Type B pancreatic cell (in vitro differentiated cells): Measurements from ENCODE around the gene TLE1. TPM values are rescaled to one million over a fixed set of nuclear protein-coding genes. Genes with fewer than 3 reads are reported as not detected.

Experiments
- DNase-seq: peaks from one replicate; pipeline ENCODE4 v3.0.0; 2021; ENCODE audit warnings: mixed read lengths; ENCODE audit not compliant: unreplicated experiment; ENCODE audit errors: extremely low spot score
- H3K27ac Mint-ChIP-seq: 2 replicates; pipeline ENCODE4 v1.8.0; 2021; ENCODE audit warnings: mild to moderate bottlenecking, mixed read lengths
- H3K27me3 Mint-ChIP-seq: 2 replicates; pipeline ENCODE4 v1.8.0; 2021; ENCODE audit warnings: mixed read lengths
- H3K36me3 Mint-ChIP-seq: 2 replicates; pipeline ENCODE4 v1.8.0; 2021; ENCODE audit warnings: mixed read lengths
- H3K4me1 Mint-ChIP-seq: one replicate; pipeline ENCODE4 v1.8.0; 2021; ENCODE audit warnings: mixed read lengths; ENCODE audit not compliant: unreplicated experiment
- H3K4me3 Mint-ChIP-seq: 2 replicates; pipeline ENCODE4 v1.8.0; 2021; ENCODE audit warnings: mild to moderate bottlenecking, mixed read lengths
- H3K9me3 Mint-ChIP-seq: 2 replicates; pipeline ENCODE4 v1.8.0; 2021; ENCODE audit warnings: mixed read lengths
- total RNA-seq: library from RNA; stranded (reverse); gene quantifications from 2 replicates; pipeline ENCODE4 v1.2.1, GENCODE V29; 2021; ENCODE audit warnings: low replicate concordance
- TF ChIP-seq, protein P1 (sequence below): fragments of 200-600 bp; sonication (generic); conservative IDR thresholded peaks from 2 replicates; pipeline ENCODE4 v1.5.0; 2021; ENCODE audit warnings: antibody characterized with exemption, mild to moderate bottlenecking

Gene TLE1
- total RNA-seq, 1 donor from 2014 or later: 99.6 TPM

DNA sequence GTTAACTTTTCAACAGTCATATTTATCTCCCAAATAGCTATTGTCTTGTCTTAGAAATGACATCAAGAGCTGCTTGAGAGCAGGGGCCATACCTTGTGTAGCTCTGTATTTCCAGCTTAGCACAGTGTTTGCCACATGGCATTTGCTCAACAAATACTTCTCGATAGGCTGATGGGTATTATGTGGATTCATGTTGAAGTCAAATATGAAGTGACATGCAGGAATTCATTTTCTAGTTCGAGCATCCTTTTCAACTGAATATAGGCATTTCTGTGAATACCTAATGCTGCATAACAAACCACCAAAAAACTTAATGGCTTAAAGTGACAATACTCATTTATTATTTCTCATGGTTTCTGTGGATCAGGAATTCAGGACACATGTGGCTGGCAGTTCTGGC is 125.6 kb downstream of the TLE1 start:
- Mint-ChIP-seq H3K36me3 (peaks cover 2% of the 10 kb centered on the region), H3K27ac (no peak overlapping the region), H3K4me1 (peaks cover 22% of the 10 kb centered on the region), H3K4me3 (no peak overlapping the region), H3K27me3 (peaks cover 29% of the 10 kb centered on the region), H3K9me3 (peaks cover 6% of the 10 kb centered on the region)
- TF ChIP-seq, protein P1, sequence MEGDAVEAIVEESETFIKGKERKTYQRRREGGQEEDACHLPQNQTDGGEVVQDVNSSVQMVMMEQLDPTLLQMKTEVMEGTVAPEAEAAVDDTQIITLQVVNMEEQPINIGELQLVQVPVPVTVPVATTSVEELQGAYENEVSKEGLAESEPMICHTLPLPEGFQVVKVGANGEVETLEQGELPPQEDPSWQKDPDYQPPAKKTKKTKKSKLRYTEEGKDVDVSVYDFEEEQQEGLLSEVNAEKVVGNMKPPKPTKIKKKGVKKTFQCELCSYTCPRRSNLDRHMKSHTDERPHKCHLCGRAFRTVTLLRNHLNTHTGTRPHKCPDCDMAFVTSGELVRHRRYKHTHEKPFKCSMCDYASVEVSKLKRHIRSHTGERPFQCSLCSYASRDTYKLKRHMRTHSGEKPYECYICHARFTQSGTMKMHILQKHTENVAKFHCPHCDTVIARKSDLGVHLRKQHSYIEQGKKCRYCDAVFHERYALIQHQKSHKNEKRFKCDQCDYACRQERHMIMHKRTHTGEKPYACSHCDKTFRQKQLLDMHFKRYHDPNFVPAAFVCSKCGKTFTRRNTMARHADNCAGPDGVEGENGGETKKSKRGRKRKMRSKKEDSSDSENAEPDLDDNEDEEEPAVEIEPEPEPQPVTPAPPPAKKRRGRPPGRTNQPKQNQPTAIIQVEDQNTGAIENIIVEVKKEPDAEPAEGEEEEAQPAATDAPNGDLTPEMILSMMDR: no peak
- no peak for DNase-seq

DNA sequence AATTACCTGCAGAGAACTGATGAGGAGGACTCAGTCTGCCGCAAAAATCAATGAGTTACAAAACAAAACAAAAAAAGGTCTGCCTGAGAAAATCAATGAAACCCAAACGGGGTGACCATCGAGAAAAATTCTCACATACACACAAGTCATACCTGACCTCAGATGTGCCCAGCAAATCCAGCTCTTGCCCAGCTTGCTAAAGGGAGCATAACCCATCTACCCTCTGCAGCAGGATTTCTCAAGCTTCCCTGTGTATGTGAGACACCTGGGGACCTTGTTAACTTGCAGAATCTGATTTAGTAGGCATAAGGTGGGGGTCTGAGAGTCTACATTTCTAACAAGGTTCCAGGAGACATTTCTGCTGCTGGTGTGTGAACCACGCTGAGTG is 126.3 kb downstream of the TLE1 start:
- H3K36me3 Mint-ChIP-seq: no peaks in the 10 kb centered on the region
- H3K4me1 Mint-ChIP-seq: peaks cover 29% of the 10 kb centered on the region
- DNase-seq: no peak
- peaks cover 35% of the 10 kb centered on the region for H3K27me3 Mint-ChIP-seq
- TF ChIP-seq, protein P1: no peak
- H3K4me3 Mint-ChIP-seq: no peak overlapping the region
- no peak overlapping the region for H3K27ac Mint-ChIP-seq
- peaks cover 6% of the 10 kb centered on the region for H3K9me3 Mint-ChIP-seq

DNA sequence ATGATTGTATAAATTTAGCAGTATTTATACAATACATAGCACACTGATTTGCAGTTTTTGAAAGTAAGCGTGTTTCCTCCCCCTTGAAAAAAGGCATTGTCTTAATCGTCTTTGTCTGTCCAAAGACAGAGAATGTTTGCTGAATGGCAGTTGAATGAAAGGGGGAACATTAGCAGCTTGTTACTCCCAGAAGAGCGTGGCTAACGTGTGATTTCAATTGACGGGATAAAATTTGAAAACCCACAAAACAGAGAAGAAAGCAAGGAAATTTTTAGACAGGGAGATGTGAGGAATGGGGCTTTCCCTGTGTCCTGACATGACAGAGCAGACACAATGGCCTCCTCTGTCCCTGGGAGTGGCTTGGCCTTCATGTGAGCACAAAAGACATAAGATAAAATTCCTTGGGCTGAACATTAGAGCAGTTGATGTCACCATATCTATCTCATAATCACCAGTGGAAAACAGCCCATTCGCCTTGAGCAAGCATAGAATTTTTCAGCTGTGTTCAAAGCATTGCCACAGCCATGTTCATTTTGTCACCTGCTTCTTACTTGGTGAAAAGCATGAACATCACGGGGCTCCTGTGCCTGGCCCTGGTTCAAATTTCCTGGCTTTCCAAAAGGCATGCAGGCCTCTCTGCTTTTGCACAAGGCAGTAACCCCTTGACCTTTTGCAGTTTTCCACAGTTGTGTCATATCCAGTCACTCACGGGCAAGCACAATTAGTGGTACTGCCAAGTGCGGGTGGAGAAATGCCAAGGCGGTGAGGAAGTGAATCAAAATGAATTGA is 126.9 kb downstream of the TLE1 start:
- Mint-ChIP-seq H3K27me3 (peaks cover 38% of the 10 kb centered on the region), H3K27ac (no peak overlapping the region), H3K4me1 (peaks cover 33% of the 10 kb centered on the region), H3K4me3 (no peak overlapping the region), H3K9me3 (peaks cover 6% of the 10 kb centered on the region), H3K36me3 (no peaks in the 10 kb centered on the region)
- TF ChIP-seq, protein P1: no peak
- no peak for DNase-seq

DNA sequence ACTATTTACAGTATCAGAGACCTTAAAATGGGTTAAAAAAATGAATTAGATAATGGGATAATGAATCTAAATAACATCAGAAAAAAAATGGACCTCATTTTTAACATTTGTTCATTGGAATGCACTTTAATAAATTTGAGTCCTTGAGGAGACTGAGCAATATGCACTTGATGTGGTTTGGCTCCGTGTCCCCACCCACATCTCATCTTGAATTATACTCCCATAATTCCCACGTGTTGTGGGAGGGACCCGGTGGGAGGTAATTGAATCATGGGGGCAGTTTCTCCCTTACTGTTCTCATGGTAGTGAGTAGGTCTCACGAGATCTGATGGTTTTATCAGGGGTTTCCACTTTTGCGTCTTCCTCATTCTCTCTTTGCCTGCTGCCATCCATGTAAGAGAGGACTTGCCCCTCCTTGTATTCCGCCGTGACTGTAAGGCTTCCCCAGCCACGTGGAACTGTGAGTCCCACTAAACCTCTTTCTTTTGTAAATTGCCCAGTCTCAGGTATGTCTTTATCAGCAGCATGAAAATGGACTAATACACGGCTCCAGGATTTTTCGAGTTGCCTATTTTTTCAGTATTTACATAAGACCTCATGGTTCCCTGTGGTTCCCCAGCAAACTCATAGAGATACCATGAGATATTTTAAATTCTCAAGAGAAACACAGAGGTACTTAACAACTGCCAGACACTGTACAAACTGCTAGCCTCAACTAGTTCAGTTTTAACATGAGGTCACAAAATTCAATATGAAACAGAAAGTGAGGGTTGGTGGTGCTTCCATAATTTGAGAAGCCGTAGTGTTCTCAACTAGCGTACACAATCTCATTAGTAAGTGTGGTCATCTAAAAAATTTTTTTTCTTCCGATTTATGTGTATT is 128.3 kb downstream of the TLE1 start:
- peaks cover 32% of the 10 kb centered on the region for H3K4me1 Mint-ChIP-seq
- H3K4me3 Mint-ChIP-seq: no peak overlapping the region
- no peak for DNase-seq
- H3K36me3 Mint-ChIP-seq: no peaks in the 10 kb centered on the region
- peaks cover 41% of the 10 kb centered on the region for H3K27me3 Mint-ChIP-seq
- TF ChIP-seq, protein P1: no peak
- peaks cover 6% of the 10 kb centered on the region for H3K9me3 Mint-ChIP-seq
- H3K27ac Mint-ChIP-seq: no peak overlapping the region

DNA sequence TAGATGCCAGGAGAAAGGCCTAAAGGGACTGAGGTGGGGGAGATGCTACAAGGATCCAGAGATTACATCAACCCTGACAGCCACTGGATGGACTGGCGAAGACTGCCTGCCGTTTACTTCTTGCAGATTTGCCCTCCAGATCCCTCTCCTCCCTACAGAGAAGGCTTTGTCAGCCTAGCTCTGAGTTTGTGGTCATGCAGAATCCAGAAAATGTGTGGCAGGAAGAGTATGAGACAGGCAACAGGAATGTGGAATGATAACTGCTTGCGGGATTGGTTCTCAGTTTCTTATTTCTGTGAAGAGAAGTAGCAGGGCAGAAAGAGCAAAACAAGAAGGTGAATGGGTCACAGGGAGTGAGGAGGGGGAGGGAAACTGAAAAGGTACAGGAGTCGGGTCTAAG is 129.6 kb downstream of the TLE1 start:
- no peak for DNase-seq
- H3K4me1 Mint-ChIP-seq: peaks cover 29% of the 10 kb centered on the region
- H3K36me3 Mint-ChIP-seq: no peaks in the 10 kb centered on the region
- H3K4me3 Mint-ChIP-seq: no peak overlapping the region
- H3K27me3 Mint-ChIP-seq: peaks cover 49% of the 10 kb centered on the region
- H3K9me3 Mint-ChIP-seq: peaks cover 4% of the 10 kb centered on the region
- TF ChIP-seq, protein P1: no peak
- H3K27ac Mint-ChIP-seq: no peak overlapping the region
